HepG2 (cell line): Measurements from ENCODE around the gene BCL2A1. TPM values are rescaled to one million over a fixed set of nuclear protein-coding genes. Genes with fewer than 3 reads are reported as not detected.

Experiments used
- ELF3 ChIP-seq: IDR thresholded peaks from 2 replicates; pipeline ENCODE4 v1.6.1; 2016; ENCODE audit warnings: missing genetic modification reagents, missing compliant biosample characterization
- EP300 ChIP-seq, 3 experiments: sonication (generic) in 1 of 3; formaldehyde crosslinking in 1 of 3; IDR thresholded peaks; 2 replicates each; pipeline versions ENCODE4 v1.5.1 to v1.6.1; 2011 to 2020; ENCODE audit warnings: low read depth in 2 of 3, low read length in 2 of 3, borderline replicate concordance in 1 of 3, improper control_type of control experiment in 1 of 3, mild to moderate bottlenecking in 1 of 3, missing genetic modification reagents in 1 of 3, moderate library complexity in 1 of 3
- MTA3 ChIP-seq: sonication (generic); formaldehyde crosslinking; IDR thresholded peaks from 2 replicates; pipeline ENCODE4 v1.4.0; 2020; ENCODE audit warnings: missing genetic modification reagents
- SMARCE1 ChIP-seq: fragments of 450-650 bp; IDR thresholded peaks from 2 replicates; pipeline ENCODE4 v1.6.1; 2017; ENCODE audit warnings: borderline replicate concordance
- SNAPC2 ChIP-seq: sonication (generic); formaldehyde crosslinking; IDR thresholded peaks from 2 replicates; pipeline ENCODE4 v1.8.1; 2022; ENCODE audit warnings: mild to moderate bottlenecking, missing genetic modification reagents
- TBL1XR1 ChIP-seq: fragments of 150-350 bp; IDR thresholded peaks from 2 replicates; pipeline ENCODE4 v1.6.1; 2014; ENCODE audit warnings: borderline replicate concordance, low read length; ENCODE audit not compliant: partially characterized antibody
- ZNF333 ChIP-seq: sonication (generic); formaldehyde crosslinking; IDR thresholded peaks from 2 replicates; pipeline ENCODE4 v1.4.0; 2020; ENCODE audit warnings: mild to moderate bottlenecking, missing genetic modification reagents, borderline replicate concordance
- ZNF607 ChIP-seq: sonication (generic); formaldehyde crosslinking; IDR thresholded peaks from 2 replicates; pipeline ENCODE4 v1.5.1; 2020; ENCODE audit warnings: missing genetic modification reagents, mild to moderate bottlenecking, borderline replicate concordance
- polyA plus RNA-seq, 8 experiments: library from polyadenylated mRNA; depleted of rRNA in 3 of 8; stranded (reverse) in 7 of 8; unstranded in 1 of 8; fragments of >200 nt; fragmentation: Illumina TruSeq in 4 of 8; extraction: Trizol in 4 of 8; gene quantifications; 2 replicates each; pipeline versions ENCODE4 v1.2.1 to v1.2.3, GENCODE V29; 2011 to 2016; ENCODE audit warnings: low read depth in 4 of 8, missing spikeins in 1 of 8, mixed read lengths in 1 of 8; ENCODE audit not compliant: insufficient read depth in 1 of 8
- total RNA-seq, 5 experiments: library from RNA; depleted of rRNA; stranded (reverse); fragments of >200 nt; fragmentation: Illumina TruSeq; extraction: Trizol; gene quantifications; 2 replicates each; pipeline ENCODE4 v1.2.3, GENCODE V29; 2016; ENCODE audit warnings: low read depth in 1 of 5
- TF ChIP-seq, protein P1 (sequence below): sonication (generic); formaldehyde crosslinking; IDR thresholded peaks from 2 replicates; pipeline ENCODE4 v1.5.0; 2020; ENCODE audit warnings: mild to moderate bottlenecking, missing genetic modification reagents, borderline replicate concordance
- TF ChIP-seq, protein P2 (sequence below): sonication (generic); IDR thresholded peaks from 2 replicates; pipeline ENCODE4 v1.6.1; 2016; ENCODE audit warnings: low read depth, borderline replicate concordance
- TF ChIP-seq, protein P3 (sequence below): sonication (generic); formaldehyde crosslinking; IDR thresholded peaks from 2 replicates; pipeline ENCODE4 v1.4.0; 2020; ENCODE audit warnings: missing genetic modification reagents
- TF ChIP-seq, protein P4 (sequence below): sonication (generic); formaldehyde crosslinking; IDR thresholded peaks from 2 replicates; pipeline ENCODE4 v1.8.0; 2022; ENCODE audit warnings: mild to moderate bottlenecking, missing genetic modification reagents, moderate library complexity
- TF ChIP-seq, protein P5 (sequence below): sonication (generic); formaldehyde crosslinking; conservative IDR thresholded peaks from 2 replicates; pipeline ENCODE4 v1.8.1; 2023; ENCODE audit warnings: missing genetic modification reagents
- TF ChIP-seq, protein P6 (sequence below): sonication (generic); formaldehyde crosslinking; IDR thresholded peaks from 2 replicates; pipeline ENCODE4 v1.4.0; 2020; ENCODE audit warnings: missing genetic modification reagents, borderline replicate concordance

The BCL2A1 gene
- total and polyA plus RNA-seq, 2 of the 13 experiments (the other 11 are each of a cell fraction or from before 2014, with no cell fraction given): 0.08 to 0.31 TPM

DNA sequence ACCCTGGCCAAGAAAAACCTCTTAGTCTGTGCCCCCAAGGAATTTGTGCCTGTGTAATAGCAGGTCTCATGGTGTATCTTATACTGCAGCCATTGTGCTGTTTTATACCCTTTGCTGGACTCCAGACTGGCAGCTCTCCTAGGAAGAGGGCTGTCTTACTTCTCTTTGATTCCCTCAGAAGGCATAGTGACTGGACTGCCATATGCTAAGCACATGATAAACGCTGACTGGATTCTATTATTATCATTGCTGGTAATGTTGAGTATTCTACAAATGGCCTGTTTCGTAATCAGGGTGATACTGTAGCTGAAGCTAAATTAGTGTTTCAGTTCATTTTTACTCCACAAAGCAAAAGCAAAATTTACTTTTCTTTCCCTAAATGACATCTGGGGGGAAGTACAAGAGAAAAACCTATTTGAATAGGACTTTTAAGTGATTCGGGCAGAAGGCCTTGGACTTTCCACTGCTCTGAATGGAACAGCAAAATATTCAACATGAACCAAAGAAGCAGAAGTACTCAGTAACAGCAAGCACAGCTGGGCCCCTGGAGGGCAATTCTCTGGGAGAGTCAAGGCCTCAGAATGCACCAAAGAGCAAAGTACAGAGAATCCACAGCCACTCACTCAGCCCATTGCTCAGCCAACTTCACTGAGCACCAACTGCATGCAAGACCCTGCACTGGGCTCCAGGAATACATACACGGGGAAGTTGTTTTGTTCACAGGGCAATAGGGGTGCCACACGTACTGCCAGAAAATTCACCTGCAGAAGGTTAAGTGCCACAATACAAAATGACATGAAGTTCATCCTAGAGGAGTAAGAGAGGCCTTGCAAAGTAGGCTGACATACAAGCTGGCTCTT is 7.9 kb upstream of the BCL2A1 start (continued):
- TF ChIP-seq, protein P1, sequence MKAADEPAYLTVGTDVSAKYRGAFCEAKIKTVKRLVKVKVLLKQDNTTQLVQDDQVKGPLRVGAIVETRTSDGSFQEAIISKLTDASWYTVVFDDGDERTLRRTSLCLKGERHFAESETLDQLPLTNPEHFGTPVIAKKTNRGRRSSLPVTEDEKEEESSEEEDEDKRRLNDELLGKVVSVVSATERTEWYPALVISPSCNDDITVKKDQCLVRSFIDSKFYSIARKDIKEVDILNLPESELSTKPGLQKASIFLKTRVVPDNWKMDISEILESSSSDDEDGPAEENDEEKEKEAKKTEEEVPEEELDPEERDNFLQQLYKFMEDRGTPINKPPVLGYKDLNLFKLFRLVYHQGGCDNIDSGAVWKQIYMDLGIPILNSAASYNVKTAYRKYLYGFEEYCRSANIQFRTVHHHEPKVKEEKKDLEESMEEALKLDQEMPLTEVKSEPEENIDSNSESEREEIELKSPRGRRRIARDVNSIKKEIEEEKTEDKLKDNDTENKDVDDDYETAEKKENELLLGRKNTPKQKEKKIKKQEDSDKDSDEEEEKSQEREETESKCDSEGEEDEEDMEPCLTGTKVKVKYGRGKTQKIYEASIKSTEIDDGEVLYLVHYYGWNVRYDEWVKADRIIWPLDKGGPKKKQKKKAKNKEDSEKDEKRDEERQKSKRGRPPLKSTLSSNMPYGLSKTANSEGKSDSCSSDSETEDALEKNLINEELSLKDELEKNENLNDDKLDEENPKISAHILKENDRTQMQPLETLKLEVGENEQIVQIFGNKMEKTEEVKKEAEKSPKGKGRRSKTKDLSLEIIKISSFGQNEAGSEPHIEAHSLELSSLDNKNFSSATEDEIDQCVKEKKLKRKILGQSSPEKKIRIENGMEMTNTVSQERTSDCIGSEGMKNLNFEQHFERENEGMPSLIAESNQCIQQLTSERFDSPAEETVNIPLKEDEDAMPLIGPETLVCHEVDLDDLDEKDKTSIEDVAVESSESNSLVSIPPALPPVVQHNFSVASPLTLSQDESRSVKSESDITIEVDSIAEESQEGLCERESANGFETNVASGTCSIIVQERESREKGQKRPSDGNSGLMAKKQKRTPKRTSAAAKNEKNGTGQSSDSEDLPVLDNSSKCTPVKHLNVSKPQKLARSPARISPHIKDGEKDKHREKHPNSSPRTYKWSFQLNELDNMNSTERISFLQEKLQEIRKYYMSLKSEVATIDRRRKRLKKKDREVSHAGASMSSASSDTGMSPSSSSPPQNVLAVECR (CRISPR knock-in tag): peak; percentile 48; the same call in 1 of the 2 replicates
- TF ChIP-seq, protein P2, sequence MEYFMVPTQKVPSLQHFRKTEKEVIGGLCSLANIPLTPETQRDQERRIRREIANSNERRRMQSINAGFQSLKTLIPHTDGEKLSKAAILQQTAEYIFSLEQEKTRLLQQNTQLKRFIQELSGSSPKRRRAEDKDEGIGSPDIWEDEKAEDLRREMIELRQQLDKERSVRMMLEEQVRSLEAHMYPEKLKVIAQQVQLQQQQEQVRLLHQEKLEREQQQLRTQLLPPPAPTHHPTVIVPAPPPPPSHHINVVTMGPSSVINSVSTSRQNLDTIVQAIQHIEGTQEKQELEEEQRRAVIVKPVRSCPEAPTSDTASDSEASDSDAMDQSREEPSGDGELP: peak; percentile 92
- no peak for TF ChIP-seq TBL1XR1
- no peak for TF ChIP-seq ZNF333
- TF ChIP-seq MTA3 (CRISPR knock-in tag): no peak
- 0 out of 2 replicates have a peak, but pooled peaks have one; percentile 7 for TF ChIP-seq ZNF607 (CRISPR knock-in tag)
- TF ChIP-seq SMARCE1: no peak
- TF ChIP-seq SNAPC2 (CRISPR knock-in tag): no peak
- peak; percentile 66 to 88 for TF ChIP-seq EP300 (IDR thresholded peaks at IDR 0.05; ENCODE audit: low read depth in 2 of 2, low read length in 2 of 2)
- TF ChIP-seq EP300 (CRISPR knock-in tag; IDR thresholded peaks at IDR 0.05; ENCODE audit: borderline replicate concordance): no peak; the same call in 1 of the 2 replicates
- TF ChIP-seq, protein P3, sequence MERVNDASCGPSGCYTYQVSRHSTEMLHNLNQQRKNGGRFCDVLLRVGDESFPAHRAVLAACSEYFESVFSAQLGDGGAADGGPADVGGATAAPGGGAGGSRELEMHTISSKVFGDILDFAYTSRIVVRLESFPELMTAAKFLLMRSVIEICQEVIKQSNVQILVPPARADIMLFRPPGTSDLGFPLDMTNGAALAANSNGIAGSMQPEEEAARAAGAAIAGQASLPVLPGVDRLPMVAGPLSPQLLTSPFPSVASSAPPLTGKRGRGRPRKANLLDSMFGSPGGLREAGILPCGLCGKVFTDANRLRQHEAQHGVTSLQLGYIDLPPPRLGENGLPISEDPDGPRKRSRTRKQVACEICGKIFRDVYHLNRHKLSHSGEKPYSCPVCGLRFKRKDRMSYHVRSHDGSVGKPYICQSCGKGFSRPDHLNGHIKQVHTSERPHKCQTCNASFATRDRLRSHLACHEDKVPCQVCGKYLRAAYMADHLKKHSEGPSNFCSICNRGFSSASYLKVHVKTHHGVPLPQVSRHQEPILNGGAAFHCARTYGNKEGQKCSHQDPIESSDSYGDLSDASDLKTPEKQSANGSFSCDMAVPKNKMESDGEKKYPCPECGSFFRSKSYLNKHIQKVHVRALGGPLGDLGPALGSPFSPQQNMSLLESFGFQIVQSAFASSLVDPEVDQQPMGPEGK: 0 out of 2 replicates have a peak, but pooled peaks have one; percentile 35
- TF ChIP-seq ELF3 (CRISPR knock-in tag): 0 out of 2 replicates have a peak, but pooled peaks have one; percentile 82
- TF ChIP-seq, protein P4, sequence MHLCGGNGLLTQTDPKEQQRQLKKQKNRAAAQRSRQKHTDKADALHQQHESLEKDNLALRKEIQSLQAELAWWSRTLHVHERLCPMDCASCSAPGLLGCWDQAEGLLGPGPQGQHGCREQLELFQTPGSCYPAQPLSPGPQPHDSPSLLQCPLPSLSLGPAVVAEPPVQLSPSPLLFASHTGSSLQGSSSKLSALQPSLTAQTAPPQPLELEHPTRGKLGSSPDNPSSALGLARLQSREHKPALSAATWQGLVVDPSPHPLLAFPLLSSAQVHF: no peak
- TF ChIP-seq, protein P5, sequence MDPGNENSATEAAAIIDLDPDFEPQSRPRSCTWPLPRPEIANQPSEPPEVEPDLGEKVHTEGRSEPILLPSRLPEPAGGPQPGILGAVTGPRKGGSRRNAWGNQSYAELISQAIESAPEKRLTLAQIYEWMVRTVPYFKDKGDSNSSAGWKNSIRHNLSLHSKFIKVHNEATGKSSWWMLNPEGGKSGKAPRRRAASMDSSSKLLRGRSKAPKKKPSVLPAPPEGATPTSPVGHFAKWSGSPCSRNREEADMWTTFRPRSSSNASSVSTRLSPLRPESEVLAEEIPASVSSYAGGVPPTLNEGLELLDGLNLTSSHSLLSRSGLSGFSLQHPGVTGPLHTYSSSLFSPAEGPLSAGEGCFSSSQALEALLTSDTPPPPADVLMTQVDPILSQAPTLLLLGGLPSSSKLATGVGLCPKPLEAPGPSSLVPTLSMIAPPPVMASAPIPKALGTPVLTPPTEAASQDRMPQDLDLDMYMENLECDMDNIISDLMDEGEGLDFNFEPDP: no peak
- TF ChIP-seq, protein P6, sequence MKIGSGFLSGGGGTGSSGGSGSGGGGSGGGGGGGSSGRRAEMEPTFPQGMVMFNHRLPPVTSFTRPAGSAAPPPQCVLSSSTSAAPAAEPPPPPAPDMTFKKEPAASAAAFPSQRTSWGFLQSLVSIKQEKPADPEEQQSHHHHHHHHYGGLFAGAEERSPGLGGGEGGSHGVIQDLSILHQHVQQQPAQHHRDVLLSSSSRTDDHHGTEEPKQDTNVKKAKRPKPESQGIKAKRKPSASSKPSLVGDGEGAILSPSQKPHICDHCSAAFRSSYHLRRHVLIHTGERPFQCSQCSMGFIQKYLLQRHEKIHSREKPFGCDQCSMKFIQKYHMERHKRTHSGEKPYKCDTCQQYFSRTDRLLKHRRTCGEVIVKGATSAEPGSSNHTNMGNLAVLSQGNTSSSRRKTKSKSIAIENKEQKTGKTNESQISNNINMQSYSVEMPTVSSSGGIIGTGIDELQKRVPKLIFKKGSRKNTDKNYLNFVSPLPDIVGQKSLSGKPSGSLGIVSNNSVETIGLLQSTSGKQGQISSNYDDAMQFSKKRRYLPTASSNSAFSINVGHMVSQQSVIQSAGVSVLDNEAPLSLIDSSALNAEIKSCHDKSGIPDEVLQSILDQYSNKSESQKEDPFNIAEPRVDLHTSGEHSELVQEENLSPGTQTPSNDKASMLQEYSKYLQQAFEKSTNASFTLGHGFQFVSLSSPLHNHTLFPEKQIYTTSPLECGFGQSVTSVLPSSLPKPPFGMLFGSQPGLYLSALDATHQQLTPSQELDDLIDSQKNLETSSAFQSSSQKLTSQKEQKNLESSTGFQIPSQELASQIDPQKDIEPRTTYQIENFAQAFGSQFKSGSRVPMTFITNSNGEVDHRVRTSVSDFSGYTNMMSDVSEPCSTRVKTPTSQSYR (CRISPR knock-in tag): no peak
